GM19372 (cell line): ENCODE results near the gene SFTPA1.
"Not testable (repeated sequence)": the region's sequence is repeated elsewhere in the genome, so short reads cannot be mapped to it uniquely, and the experiment has no call there.

Source experiments
- ATAC-seq: cut with Tn5 transposase; IDR thresholded peaks from one replicate; pipeline ENCODE4 v1.9.1; 2021; ENCODE audit warnings: mild to moderate bottlenecking, low read depth, moderate library complexity; ENCODE audit not compliant: unreplicated experiment

SFTPA1 gene

GRCh38 chr10:79608505-79609375, 2.0 kb upstream of the SFTPA1 start:
- ATAC-seq: no peak

- not testable (repeated sequence) for ATAC-seq
These were observed 646 bp downstream of the SFTPA1 start for GRCh38 chr10:79611193-79611976.

- no peak for ATAC-seq
These were observed 4.8 kb downstream of the SFTPA1 start for GRCh38 chr10:79615577-79615976.

- no peak for ATAC-seq
These were observed 5.4 kb downstream of the SFTPA1 start for GRCh38 chr10:79616164-79616563.

GRCh38 chr10:79623663-79624062, 12.9 kb downstream of the SFTPA1 start:
- ATAC-seq: not testable (repeated sequence)

- no peak for ATAC-seq
These were observed 16.3 kb downstream of the SFTPA1 start for GRCh38 chr10:79627075-79627474.

GRCh38 chr10:79628083-79628482, 17.3 kb downstream of the SFTPA1 start:
- ATAC-seq: no peak

- ATAC-seq: no peak
These were observed 18.5 kb downstream of the SFTPA1 start for GRCh38 chr10:79628988-79629954.

- ATAC-seq: no peak
These were observed 19.2 kb downstream of the SFTPA1 start for GRCh38 chr10:79629955-79630327.

GRCh38 chr10:79636654-79637199, 26.0 kb downstream of the SFTPA1 start:
- not testable (repeated sequence) for ATAC-seq

- ATAC-seq: no peak
These were observed 27.6 kb downstream of the SFTPA1 start for GRCh38 chr10:79638318-79638717.

- not testable (repeated sequence) for ATAC-seq
These were observed 42.0 kb downstream of the SFTPA1 start for GRCh38 chr10:79652695-79653094.

GRCh38 chr10:79663287-79663686, 52.5 kb downstream of the SFTPA1 start:
- ATAC-seq: not testable (repeated sequence)

- not testable (repeated sequence) for ATAC-seq
These were observed 53.9 kb downstream of the SFTPA1 start for GRCh38 chr10:79664686-79665085.
